Coronary artery (tissue), 2 donors: Measurements from ENCODE around the gene AJM1.

Experiments used
- DNase-seq: peaks from one replicate; pipeline ENCODE4 v3.0.0-alpha.2; 2017; ENCODE audit warnings: low spot score
- H3K27ac ChIP-seq, 2 donors: fragments of 200-600 bp; sonication (generic); one replicate each; pipeline ENCODE4 v1.5.1; 2016 to 2019
- H3K4me3 ChIP-seq: fragments of 200-600 bp; sonication (generic); 2 replicates; pipeline ENCODE4 v1.5.1; 2016; ENCODE audit warnings: mild to moderate bottlenecking, moderate library complexity
- CTCF ChIP-seq: fragments of 200-600 bp; sonication (generic); IDR thresholded peaks from one replicate; pipeline ENCODE4 v1.5.1; 2019; ENCODE audit warnings: antibody characterized with exemption

Gene AJM1

GRCh38 chr9:136814725-136815421 lies 27.4 kb upstream of the AJM1 start:
- H3K4me3 ChIP-seq: no peak overlapping the region
- DNase-seq: no peak
- no peak for TF ChIP-seq CTCF
- no peak overlapping the region for H3K27ac ChIP-seq

GRCh38 chr9:136815422-136815782 lies 26.9 kb upstream of the AJM1 start:
- no peak for TF ChIP-seq CTCF
- DNase-seq: no peak
- Histone ChIP-seq H3K27ac (no peak overlapping the region), H3K4me3 (no peak overlapping the region)

- TF ChIP-seq CTCF: no peak
- Histone ChIP-seq H3K4me3 (peak overlapping the region; percentile 68), H3K27ac (no peak overlapping the region)
- DNase-seq: no peak
These were observed 21.1 kb upstream of the AJM1 start for GRCh38 chr9:136820971-136821825.

- Histone ChIP-seq H3K27ac (no peak overlapping the region), H3K4me3 (peak overlapping the region; percentile 68)
- TF ChIP-seq CTCF: no peak
- no peak for DNase-seq
These were observed 20.3 kb upstream of the AJM1 start for GRCh38 chr9:136821826-136822544.

GRCh38 chr9:136823136-136824046 lies 18.9 kb upstream of the AJM1 start:
- H3K4me3 ChIP-seq: no peak overlapping the region
- H3K27ac ChIP-seq: no peak overlapping the region
- TF ChIP-seq CTCF: no peak
- DNase-seq: no peak

- Histone ChIP-seq H3K4me3 (no peak overlapping the region), H3K27ac (no peak overlapping the region)
- DNase-seq: no peak
- TF ChIP-seq CTCF: no peak
These were observed 17.6 kb upstream of the AJM1 start for GRCh38 chr9:136824496-136825225.
